Astrocyte of the cerebellum (primary cell): Measurements from ENCODE around the gene MAFG.

Experiments
- DNase-seq: peaks from one replicate; pipeline ENCODE4 v3.0.0-alpha.2; 2011; ENCODE audit warnings: low read depth
- H3K4me3 ChIP-seq: 2 replicates; pipeline ENCODE4 v1.5.1; 2011; ENCODE audit warnings: mild to moderate bottlenecking, low read depth, low read length, moderate library complexity
- CTCF ChIP-seq: IDR thresholded peaks from 2 replicates; pipeline ENCODE4 v1.5.1; 2012; ENCODE audit warnings: low read length, low read depth, moderate library complexity, mild to moderate bottlenecking; ENCODE audit errors: missing control alignments
- in situ Hi-C: cut with HindIII; loops from 2 replicates; pipeline ENCODE4 v1.10.0; 2017; ENCODE audit warnings: low sequenced_read_pairs

MAFG gene

GRCh38 chr17:81911969-81912368 is 15.6 kb downstream of the MAFG start:
- no peak overlapping the region for H3K4me3 ChIP-seq
- no peak for DNase-seq
- in situ Hi-C loops = no loop called here
- no peak for TF ChIP-seq CTCF

DNA sequence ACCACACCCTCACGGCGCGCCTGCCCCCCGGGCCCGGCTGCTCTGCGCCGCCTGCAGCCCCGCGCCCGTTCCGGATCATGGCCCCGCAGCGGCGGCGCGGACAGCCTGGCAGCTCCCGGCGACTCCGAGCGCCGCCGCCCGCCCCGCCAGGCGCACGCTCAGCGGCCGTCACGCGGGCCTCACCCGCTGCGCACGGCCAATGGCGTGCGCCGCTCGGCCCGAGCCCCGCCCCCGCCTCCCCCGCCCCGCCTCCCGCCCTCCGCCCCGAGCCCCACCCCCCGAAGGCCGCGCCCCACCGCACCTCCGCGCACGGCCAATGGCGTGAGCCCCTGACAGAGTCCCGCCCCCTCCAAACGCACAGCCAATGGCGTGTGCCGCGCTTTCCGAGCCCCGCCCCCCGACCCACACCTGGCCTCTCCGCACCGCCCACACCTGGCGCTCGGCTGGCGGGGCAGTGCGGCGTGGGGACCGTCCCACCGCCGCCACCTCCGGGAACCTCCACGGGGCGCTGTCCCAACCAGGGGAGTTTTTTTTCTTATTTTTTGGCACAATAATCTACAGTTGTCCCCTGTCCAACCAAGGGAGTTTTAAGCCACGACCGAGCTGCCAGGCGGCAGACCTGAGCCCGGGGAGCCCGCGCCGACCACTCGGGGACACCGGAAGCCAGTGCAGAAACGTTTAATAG is 16.1 kb downstream of the MAFG start, which contains the start of gene PCYT2:
PCYT2 (minus strand) TSS at position 123 of the 685 bp plus-strand sequence; CDS start at position 79, 44 bp downstream.
- TF ChIP-seq CTCF = no peak
- DNase-seq = peak; percentile 48
- peak within 1 kb of the TSS; percentile 64 for H3K4me3 ChIP-seq
- in situ Hi-C loops = no loop called here

GRCh38 chr17:81910840-81911276 is 16.7 kb downstream of the MAFG start:
- no peak for TF ChIP-seq CTCF
- DNase-seq = no peak
- peak overlapping the region; percentile 64 for H3K4me3 ChIP-seq
- in situ Hi-C loops = no loop called here

DNA sequence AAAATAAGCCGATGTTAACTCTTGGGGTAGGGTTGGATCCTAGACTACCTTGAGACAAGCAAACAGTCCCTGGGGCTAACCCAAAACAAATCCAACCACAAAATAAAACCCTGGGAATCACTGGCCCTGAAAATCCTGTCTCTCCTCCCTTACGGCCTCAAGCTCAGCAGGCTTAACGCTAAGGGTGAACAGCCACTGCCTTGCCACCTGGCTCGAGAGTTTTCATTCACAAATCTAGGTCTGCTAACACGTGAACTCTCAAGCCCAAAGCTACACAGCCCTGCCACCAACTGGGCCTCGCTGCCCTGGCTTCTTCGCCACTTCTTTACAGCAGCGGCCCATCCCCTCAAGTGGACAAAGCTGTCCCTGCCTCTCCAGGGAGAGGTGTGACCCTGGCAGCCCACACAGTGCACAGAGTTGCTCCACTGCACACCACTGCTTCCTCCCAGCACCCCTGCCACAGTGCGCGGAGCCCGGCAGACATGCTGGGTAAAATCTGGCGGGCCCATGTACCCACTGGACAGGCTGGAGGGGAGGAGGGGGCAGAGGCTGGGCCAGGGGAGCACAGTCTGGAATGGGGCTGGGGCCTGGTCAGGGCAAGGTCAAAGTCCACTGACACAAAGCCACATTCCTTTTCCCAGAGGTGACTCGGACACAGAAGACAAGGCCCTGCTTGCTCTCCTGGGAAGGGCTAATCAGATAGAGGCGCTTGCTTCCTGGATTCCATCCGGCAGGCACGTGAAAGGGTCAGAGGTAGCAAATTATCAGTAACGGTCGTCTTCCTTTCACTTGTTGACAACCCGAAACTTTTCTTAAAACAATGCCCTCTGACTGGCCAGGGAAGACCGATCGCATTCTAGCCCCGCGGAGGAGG is 17.3 kb downstream of the MAFG start:
- in situ Hi-C loops = no loop called here
- H3K4me3 ChIP-seq = peak overlapping the region; percentile 64
- no peak for TF ChIP-seq CTCF
- DNase-seq = no peak

DNA sequence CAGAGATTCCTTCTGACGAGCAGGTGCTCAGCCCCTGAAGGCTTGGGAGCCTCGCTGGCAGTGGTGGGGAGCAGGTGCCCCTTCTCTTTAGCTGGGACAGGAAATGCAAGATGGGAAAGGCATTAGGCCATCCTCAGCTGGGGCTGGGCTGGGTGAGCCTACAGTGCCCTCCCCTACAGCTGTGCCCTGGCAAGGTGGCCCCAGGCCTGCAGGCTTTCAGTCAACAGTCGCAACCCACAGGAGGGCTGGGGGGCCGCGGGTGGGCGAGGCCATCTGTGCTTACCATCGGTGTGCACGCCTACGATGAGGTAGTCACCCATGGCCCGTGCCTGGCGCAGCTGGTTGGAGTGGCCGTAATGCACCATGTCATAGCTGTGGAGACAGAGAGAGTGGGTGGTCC is 18.3 kb downstream of the MAFG start:
- in situ Hi-C loops = no loop called here

GRCh38 chr17:81908793-81909192 is 18.7 kb downstream of the MAFG start:
- in situ Hi-C loops = no loop called here
- H3K4me3 ChIP-seq = no peak overlapping the region
- DNase-seq = no peak
- no peak for TF ChIP-seq CTCF

More for the DNA sequence above, 18.3 kb downstream of the MAFG start:
- no peak for DNase-seq
- no peak overlapping the region for H3K4me3 ChIP-seq
- TF ChIP-seq CTCF = no peak
